ENCODE results near the gene DENND5B.
"Not testable (repeated sequence)": the region's sequence is repeated elsewhere in the genome, so short reads cannot be mapped to it uniquely, and the experiment has no call there.

The DENND5B gene

GRCh38 chr12:31506515-31507306, 84.2 kb downstream of the DENND5B start:
- no peak for DNase-seq (ENCODE audit: low read depth in 2 of 2)

DNA sequence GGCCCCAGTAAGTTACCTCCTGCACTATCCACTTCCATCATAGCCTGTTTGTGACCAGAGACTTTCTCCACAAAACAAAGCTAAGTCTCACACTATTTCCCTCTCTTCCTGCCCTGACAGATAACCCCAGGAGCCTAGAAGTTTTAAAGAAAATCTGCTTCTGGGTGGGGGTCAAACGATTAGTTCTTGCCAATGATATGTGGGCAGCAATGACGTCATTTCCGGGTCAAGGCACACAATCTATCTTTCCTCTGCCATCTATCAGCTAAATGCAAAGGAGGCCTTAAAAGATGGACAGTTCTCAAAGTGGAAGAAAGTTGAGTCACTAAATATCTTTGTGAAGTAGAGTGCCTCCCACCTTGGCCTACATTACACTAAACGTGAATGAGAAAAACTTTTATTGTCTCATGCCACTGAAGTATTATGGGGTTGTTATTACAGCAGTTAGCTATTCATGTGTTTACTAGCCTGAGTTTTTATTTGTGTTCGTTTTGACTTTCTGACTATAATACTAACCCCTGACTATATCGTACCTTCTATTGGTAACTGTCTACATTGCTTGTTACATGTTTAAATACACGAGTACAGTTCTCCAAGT, 86.2 kb downstream of the DENND5B start:
- DNase-seq (ENCODE audit: low read depth in 2 of 2) = no peak

DNA sequence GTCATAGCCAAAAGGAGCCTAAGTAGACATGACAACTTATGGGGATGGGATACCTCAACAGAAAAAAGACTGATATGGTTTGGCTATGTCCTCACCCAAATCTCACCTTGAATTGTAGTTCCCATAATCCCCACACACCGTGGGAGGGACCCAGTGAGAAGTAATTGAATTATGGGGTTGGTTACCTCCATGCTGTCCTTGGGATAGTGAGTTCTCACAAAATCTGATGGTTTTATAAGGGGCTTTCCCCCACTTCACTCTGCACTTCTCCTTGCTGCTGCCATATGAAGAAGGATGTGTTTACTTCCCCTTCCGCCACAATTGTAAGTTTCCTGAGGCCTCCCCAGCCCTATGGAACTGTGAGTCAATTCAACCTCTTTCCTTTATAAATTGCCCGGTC, 89.9 kb downstream of the DENND5B start:
- DNase-seq (ENCODE audit: low read depth in 2 of 2) = not testable (repeated sequence)

- no peak for DNase-seq (ENCODE audit: low read depth in 2 of 2)
These were observed 91.4 kb downstream of the DENND5B start for GRCh38 chr12:31499567-31499966.

DNA sequence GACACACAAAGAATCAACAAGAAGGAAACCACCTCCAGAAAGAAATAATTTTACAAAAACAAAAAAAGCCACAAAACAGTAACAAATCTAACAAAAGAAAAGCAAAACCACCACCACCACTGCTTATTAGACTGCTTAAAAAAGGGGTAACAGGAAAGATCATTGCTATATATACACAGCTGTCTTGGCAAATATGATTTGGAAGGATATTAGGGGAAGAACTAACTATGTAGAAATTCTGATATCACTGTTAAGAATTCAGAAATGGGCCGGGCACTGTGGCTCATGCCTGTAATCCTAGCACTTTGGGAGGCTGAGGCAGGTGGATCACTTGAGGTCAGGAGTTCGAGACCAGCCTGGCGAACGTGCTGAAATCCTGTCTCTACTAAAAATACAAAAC, 92.5 kb downstream of the DENND5B start:
- no peak for DNase-seq (ENCODE audit: low read depth in 2 of 2)

GRCh38 chr12:31496257-31496656, 94.7 kb downstream of the DENND5B start:
- no peak for DNase-seq (ENCODE audit: low read depth in 2 of 2)

GRCh38 chr12:31494455-31494854, 96.5 kb downstream of the DENND5B start:
- no peak for DNase-seq (ENCODE audit: low read depth in 2 of 2)

GRCh38 chr12:31492599-31493196, 98.2 kb downstream of the DENND5B start:
- DNase-seq (ENCODE audit: low read depth in 2 of 2) = no peak

DNA sequence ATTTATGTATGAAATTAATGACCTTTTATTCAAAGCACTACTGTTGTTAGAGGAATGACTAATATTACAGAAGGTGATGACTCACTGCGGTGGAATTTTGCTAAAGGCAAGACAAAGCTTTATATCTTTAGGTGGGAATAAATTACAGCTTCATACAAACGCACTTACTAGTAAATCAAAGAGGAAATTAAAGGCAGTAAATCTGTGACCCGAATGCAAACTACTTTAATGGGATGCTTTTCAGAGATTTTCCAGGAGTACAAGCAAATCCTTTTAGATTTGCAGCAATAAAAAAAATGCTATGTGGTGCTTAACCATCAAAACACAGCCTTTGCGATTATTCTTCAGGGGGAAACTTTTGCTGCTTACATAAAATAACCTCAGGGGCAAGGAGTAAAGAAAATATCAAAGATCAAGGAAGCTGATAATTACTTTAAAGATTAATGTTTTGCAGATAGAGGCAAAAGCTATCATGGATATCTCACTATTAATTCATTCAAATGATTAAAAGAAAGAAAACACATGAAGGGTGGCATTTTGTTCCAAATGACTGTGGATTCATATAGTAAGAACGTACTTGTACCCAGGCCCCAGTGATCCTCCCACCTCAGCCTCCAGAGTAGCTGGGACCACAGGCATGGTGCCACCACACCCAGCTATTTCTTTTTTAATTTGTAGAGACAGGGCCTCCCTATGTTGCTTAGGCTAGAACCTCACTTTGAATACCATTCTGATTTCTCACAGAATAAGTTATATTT, 98.9 kb downstream of the DENND5B start:
- DNase-seq (ENCODE audit: low read depth in 2 of 2) = no peak

GRCh38 chr12:31491241-31491794, 99.6 kb downstream of the DENND5B start:
- DNase-seq (ENCODE audit: low read depth in 2 of 2) = no peak

DNA sequence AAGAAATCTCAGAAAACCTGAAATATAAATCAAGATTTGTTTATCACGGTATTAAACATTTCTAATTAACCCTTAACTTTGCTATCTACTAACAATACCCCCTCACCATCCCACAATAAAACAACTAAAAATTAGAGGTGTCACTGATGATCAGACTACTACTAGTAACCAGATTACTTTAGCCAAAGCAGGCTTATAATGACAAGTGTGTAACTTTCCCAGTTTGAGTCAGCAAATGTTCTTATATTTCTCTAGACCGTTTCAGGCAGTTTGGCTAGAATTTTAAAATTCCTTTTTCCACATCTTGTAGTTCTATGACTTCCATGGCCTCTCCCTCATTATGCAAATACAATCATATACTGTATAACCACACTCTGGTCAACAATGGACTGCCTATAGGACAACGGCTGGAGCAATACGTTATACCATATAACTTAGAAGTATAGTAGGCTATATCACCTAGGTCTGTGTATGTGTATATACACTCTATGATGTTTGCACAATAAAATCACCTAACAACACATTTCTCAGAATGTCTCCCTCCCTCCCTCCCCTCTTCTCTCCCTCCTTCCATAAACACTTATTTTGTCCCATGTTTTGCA, 102.1 kb downstream of the DENND5B start:
- DNase-seq (ENCODE audit: low read depth in 2 of 2) = no peak

DNA sequence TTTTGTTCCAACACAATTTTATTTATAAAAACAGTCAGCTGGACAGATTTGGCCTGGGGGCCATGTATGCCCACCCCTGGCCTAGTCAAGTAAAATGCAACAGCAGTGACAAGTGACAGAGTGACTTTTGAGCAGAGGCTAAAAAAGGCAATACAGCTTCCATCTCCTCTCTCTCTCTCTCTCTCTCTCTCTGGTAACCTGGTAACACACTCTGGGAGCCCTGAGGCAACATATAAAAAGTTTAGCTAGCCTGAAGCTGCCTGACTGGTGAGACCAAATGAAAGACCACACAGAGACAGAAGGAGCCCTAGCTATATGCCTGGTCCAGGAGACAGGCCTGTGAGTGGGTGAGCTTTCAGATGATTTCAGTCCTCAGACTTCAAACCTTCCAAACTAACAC, 105.4 kb downstream of the DENND5B start:
- DNase-seq (ENCODE audit: low read depth in 2 of 2) = no peak

DNA sequence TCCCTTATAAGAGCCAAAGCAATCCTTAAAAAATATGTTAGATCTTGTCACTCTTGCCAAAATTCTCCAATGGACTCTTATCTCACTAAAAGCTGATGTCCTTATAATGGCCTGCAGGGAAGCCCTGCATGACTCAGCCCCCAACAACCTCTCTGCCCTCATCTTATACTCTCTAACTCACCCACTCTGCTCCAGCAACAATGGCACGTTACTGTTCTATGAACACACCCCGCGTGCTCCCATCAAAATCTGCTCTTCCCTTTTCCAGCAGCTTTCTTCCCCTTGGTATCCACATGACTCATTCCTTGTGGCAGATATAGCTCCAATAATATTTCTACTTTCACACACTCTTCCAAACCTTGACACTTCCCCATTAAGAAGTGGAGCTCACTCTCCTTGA, 108.1 kb downstream of the DENND5B start:
- DNase-seq (ENCODE audit: low read depth in 2 of 2) = no peak

GRCh38 chr12:31481415-31481814, 109.5 kb downstream of the DENND5B start:
- no peak for DNase-seq (ENCODE audit: low read depth in 2 of 2)

DNA sequence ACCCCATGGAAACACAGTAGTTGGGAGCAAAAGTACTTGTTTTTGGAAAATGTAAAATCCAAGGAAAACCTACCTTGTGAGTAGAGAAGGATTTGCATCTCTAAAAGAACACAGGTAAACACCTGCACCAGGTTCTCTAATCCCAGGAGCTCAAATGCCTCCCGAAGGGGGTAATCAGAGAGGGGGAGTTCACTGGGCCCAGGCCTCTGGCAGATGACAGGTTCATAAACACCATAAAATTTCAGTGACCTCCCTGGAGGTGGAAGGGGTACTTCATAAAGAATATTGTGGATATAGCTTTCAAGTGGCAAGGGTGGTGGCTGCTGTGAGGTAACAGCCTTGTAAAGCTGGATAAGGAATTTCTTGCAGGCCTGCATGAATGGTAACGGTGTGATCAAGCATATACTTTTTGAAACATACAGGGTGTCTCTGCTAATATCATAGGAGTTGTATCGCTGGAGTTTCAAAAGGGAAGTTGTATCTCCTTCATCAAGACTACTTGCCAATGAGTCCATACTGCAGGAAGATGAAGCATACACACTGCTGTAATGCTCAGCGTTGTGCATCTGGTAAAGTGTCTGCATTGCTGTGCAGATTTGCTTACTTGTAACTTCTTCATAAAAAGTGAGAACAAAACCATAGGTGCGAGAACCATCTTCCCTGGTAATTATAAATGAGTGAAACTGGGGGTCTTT, 111.3 kb downstream of the DENND5B start:
- DNase-seq (ENCODE audit: low read depth in 2 of 2) = no peak

GRCh38 chr12:31478898-31479297, 112.0 kb downstream of the DENND5B start:
- no peak for DNase-seq (ENCODE audit: low read depth in 2 of 2)

- no peak for DNase-seq (ENCODE audit: low read depth in 2 of 2)
These were observed 112.5 kb downstream of the DENND5B start for GRCh38 chr12:31478425-31478824.

DNA sequence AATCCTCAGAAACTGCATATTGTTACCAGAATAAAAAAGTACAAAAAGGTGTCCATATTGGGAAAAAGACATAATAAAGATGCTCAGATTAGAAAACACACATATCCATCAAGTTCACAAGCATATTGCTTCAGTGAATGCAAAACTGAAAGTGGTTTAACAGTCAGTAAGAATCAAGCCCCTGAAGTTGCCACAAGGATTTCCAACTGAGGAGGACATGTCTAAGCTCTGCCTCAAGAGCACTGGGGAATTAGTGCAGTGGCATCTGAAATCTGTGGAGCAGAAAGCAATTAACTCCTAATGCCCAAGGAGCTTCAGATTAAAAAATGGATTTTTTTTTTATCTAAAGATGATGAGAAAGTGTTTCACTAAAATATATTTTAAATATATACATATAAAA, 113.2 kb downstream of the DENND5B start:
- DNase-seq (ENCODE audit: low read depth in 2 of 2) = no peak

DNA sequence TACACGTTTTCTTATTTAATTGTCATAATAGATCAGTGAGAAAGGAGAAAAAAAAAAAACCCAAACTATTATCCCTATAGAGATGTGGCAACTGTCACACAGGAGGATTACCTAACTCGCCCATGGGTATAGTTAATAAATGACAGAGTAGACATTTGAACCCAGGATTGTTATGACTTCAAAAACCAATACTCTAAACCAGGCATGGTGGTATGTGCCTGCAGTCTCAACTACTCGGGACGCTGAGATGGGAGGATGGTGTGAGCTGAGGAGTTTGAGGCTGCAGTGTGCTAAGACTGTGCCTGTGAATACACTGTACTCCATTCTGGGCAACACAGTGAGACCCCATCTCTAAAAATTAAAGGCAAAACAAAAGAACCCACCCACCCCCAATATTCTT, 114.5 kb downstream of the DENND5B start:
- no peak for DNase-seq (ENCODE audit: low read depth in 2 of 2)

GRCh38 chr12:31475610-31476009, 115.3 kb downstream of the DENND5B start:
- DNase-seq (ENCODE audit: low read depth in 2 of 2) = not testable (repeated sequence)

DNA sequence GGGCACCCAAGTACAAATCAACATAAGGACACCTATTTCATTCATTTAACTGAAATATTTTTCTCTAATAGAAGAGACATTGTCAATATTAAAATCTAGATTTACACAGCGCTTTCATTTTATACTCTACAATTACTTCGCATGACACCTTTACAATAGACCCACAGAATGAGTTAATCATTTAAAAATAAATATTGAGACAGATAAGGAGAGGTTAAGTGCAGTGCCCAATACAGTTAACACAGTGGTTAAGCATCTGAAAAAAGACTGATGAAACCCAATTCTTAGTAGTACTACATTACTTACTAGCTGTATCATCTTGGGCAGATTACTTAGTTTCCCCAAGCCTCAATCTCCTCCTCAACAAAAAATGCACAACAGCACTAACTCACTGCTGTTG, 116.2 kb downstream of the DENND5B start:
- no peak for DNase-seq (ENCODE audit: low read depth in 2 of 2)

All from activated CD4-positive, alpha-beta T cell treated with anti-CD3 and anti-CD28 coated beads for 24 hours (primary cell).